Neural cell (in vitro differentiated cells): ENCODE data around the gene MYO7B. TPM values are rescaled to one million over a fixed set of nuclear protein-coding genes. Genes with fewer than 3 reads are reported as not detected.

ENCODE experiments used
- H2AFZ ChIP-seq: fragments of 200-600, 300-800 bp; sonication (generic), shearing (Covaris generic); 2 replicates; pipeline ENCODE4 v1.6.0; 2014; ENCODE audit warnings: low read depth, mild to moderate bottlenecking, antibody characterized with exemption, low read length, moderate library complexity
- H3F3A ChIP-seq: fragments of 200-600 bp; shearing (Covaris generic); 2 replicates; pipeline ENCODE4 v1.6.1; 2016; ENCODE audit warnings: mild to moderate bottlenecking, moderate library complexity, mixed read lengths, antibody characterized with exemption, low read length; ENCODE audit not compliant: insufficient read depth, poor library complexity, severe bottlenecking
- H3K27ac ChIP-seq: fragments of 200-600, 300-800 bp; sonication (generic), shearing (Covaris generic); 2 replicates; pipeline ENCODE4 v1.5.1; 2014; ENCODE audit warnings: mild to moderate bottlenecking, low read length, moderate library complexity
- H3K27me3 ChIP-seq: fragments of 300-800, 200-600 bp; sonication (generic), shearing (Covaris generic); 2 replicates; pipeline ENCODE4 v1.6.0; 2014; ENCODE audit warnings: mild to moderate bottlenecking, low read depth, low read length, moderate library complexity; ENCODE audit not compliant: insufficient read depth
- H3K36me3 ChIP-seq: fragments of 300-800, 200-600 bp; sonication (generic), shearing (Covaris generic); 2 replicates; pipeline ENCODE4 v1.5.1; 2014; ENCODE audit warnings: mild to moderate bottlenecking, antibody characterized with exemption, low read length, moderate library complexity; ENCODE audit not compliant: insufficient read depth
- H3K4me2 ChIP-seq: fragments of 300-800, 200-600 bp; sonication (generic), shearing (Covaris generic); 2 replicates; pipeline ENCODE4 v1.6.0; 2014; ENCODE audit warnings: mild to moderate bottlenecking, low read length
- H3K4me3 ChIP-seq: fragments of 300-800, 200-600 bp; sonication (generic), shearing (Covaris generic); 2 replicates; pipeline ENCODE4 v1.5.1; 2014; ENCODE audit warnings: mild to moderate bottlenecking, low read length, moderate library complexity
- H3K79me2 ChIP-seq: fragments of 200-600 bp; shearing (Covaris generic); replicated peaks from 2 replicates; pipeline ENCODE4 v1.6.0; 2014; ENCODE audit warnings: mild to moderate bottlenecking, low read length, moderate library complexity; ENCODE audit not compliant: insufficient read depth
- H3K9ac ChIP-seq: fragments of 300-800, 200-600 bp; sonication (generic), shearing (Covaris generic); 2 replicates; pipeline ENCODE4 v1.6.1; 2016; ENCODE audit warnings: mild to moderate bottlenecking, low read length, mixed read lengths
- H3K9me2 ChIP-seq: fragments of 200-600 bp; shearing (Covaris generic); 2 replicates; pipeline ENCODE4 v1.6.1; 2016; ENCODE audit warnings: mild to moderate bottlenecking, low read length, mixed read lengths; ENCODE audit not compliant: insufficient read depth
- H3K9me3 ChIP-seq: fragments of 200-600, 300-800 bp; sonication (generic), shearing (Covaris generic); 2 replicates; pipeline ENCODE4 v1.6.1; 2016; ENCODE audit warnings: mild to moderate bottlenecking, mixed run types, low read length, moderate library complexity, mixed read lengths
- H4K20me1 ChIP-seq: fragments of 200-600 bp; shearing (Covaris generic); 2 replicates; pipeline ENCODE4 v1.6.1; 2016; ENCODE audit warnings: mild to moderate bottlenecking, mixed run types; ENCODE audit not compliant: insufficient read depth
- CTCF ChIP-seq: fragments of 450-650 bp; IDR thresholded peaks from 2 replicates; pipeline ENCODE4 v1.5.1; 2014; ENCODE audit warnings: antibody characterized with exemption, mild to moderate bottlenecking, moderate library complexity; ENCODE audit not compliant: poor library complexity, severe bottlenecking
- EP300 ChIP-seq: fragments of 450-650 bp; conservative IDR thresholded peaks from 2 replicates; pipeline ENCODE4 v1.6.1; 2014; ENCODE audit warnings: antibody characterized with exemption, mild to moderate bottlenecking, moderate library complexity; ENCODE audit not compliant: poor library complexity, severe bottlenecking
- EZH2 ChIP-seq: fragments of 200-600, 300-800 bp; shearing (Covaris generic), sonication (generic); IDR thresholded peaks from 2 replicates; pipeline ENCODE4 v1.6.1; 2014; ENCODE audit warnings: antibody characterized with exemption, low read length, borderline replicate concordance, mild to moderate bottlenecking; ENCODE audit not compliant: insufficient read depth, poor library complexity, severe bottlenecking
- MXI1 ChIP-seq: fragments of 450-650 bp; conservative IDR thresholded peaks from 2 replicates; pipeline ENCODE4 v1.6.1; 2014; ENCODE audit warnings: antibody characterized with exemption, mild to moderate bottlenecking; ENCODE audit not compliant: poor library complexity, severe bottlenecking
- POLR2AphosphoS5 ChIP-seq: IDR thresholded peaks from 2 replicates; pipeline ENCODE4 v1.6.1; 2012
- RAD21 ChIP-seq: fragments of 450-650 bp; conservative IDR thresholded peaks from 2 replicates; pipeline ENCODE4 v1.6.1; 2014; ENCODE audit warnings: antibody characterized with exemption, mild to moderate bottlenecking, moderate library complexity
- SMC3 ChIP-seq: fragments of 450-650 bp; conservative IDR thresholded peaks from 2 replicates; pipeline ENCODE4 v1.6.1; 2014; ENCODE audit warnings: antibody characterized with exemption, mild to moderate bottlenecking, moderate library complexity; ENCODE audit not compliant: poor library complexity
- TAF1 ChIP-seq: IDR thresholded peaks from 2 replicates; pipeline ENCODE4 v1.6.1; 2012; ENCODE audit warnings: low read depth
- polyA plus RNA-seq: library from polyadenylated mRNA; depleted of rRNA; stranded (reverse); fragments of >200 nt; gene quantifications from 2 replicates; pipeline ENCODE4 v1.2.3, GENCODE V29; 2014
- TF ChIP-seq, protein P1 (sequence below): IDR thresholded peaks from 2 replicates; pipeline ENCODE4 v1.6.1; 2012; ENCODE audit warnings: borderline replicate concordance

Gene MYO7B
- polyA plus RNA-seq, 1 donor from 2014 or later, result 0.16 TPM

DNA sequence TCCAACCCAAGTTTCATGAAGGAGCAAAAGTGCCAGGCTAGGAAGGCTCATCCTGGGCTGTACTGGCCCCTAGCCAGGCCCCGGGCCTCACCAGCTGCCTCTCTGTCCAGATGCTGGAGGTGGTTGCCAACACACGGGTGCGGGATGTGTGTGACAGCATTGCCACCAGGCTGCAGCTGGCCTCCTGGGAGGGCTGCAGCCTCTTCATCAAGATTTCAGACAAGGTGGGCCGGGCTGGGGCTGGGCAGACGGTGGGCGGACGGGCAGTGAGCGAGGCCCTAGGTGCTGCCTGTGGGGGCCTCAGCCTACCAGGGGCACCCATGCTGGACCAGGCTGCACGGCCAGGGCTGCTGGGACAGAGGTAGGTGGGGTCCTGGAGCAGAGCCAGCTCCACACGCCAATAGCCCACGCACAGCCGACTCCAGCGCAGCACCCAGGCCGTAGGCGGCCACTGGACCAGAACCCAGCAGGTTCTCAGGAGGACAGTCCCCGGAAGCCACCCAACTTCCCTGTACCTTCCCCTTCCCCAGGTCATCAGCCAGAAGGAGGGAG is 98.7 kb downstream of the MYO7B start:
- Histone ChIP-seq H3K9me2 (no peaks in the 10 kb centered on the region), H3K36me3 (no peaks in the 10 kb centered on the region)

DNA sequence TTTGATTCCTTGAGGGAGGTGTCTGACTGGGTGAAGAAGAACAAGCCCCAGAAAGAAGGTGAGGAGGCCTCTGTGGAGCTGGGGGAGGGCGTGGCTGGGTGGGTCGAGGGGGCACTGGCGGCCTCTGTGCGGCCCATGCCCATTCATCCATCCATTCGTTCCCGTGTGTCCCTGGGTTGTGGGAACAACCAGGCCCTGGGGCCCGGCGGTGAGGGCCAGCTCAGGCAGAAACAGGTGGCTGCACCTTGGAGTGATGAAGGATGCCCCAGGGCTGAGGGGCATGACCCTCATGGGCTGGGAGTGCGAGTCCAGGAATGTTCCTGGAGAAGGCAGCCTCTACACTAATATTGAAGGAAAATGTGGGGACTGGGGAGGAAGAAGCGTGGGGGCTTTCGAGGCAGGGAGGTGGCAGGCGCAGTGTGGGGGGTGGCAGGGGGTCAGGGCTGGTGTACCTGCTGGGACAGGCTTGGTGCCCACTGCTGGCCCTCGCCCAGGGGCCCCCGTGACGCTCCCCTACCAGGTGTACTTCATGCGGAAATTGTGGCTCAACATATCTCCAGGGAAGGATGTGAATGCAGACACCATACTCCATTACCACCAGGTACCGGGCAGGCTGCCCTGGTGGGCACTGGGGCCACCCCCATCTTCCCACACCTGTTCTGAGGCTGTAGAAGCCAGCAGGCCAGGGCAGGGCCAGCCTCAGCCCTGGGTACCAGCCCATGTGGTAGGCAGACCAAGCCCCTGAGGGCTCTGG is 99.3 kb downstream of the MYO7B start:
- H3K9me3 ChIP-seq, result no peaks in the 10 kb centered on the region
- no peak overlapping the region for H3K4me3 ChIP-seq
- no peaks in the 10 kb centered on the region for H4K20me1 ChIP-seq
- H3K36me3 ChIP-seq, result no peaks in the 10 kb centered on the region
- H3K4me2 ChIP-seq, result no peak overlapping the region
- H3K27ac ChIP-seq, result no peak overlapping the region
- no peaks in the 10 kb centered on the region for H3K27me3 ChIP-seq
- no peak overlapping the region for H3K9ac ChIP-seq
- no peaks in the 10 kb centered on the region for H3K79me2 ChIP-seq
- H3F3A ChIP-seq, result no peaks in the 10 kb centered on the region
- no peak overlapping the region for H2AFZ ChIP-seq
- H3K9me2 ChIP-seq, result no peaks in the 10 kb centered on the region
- TF ChIP-seq EP300 (no peak), MXI1 (no peak), POLR2AphosphoS5 (no peak), TAF1 (no peak), CTCF (no peak), SMC3 (no peak)
- TF ChIP-seq, protein P1, sequence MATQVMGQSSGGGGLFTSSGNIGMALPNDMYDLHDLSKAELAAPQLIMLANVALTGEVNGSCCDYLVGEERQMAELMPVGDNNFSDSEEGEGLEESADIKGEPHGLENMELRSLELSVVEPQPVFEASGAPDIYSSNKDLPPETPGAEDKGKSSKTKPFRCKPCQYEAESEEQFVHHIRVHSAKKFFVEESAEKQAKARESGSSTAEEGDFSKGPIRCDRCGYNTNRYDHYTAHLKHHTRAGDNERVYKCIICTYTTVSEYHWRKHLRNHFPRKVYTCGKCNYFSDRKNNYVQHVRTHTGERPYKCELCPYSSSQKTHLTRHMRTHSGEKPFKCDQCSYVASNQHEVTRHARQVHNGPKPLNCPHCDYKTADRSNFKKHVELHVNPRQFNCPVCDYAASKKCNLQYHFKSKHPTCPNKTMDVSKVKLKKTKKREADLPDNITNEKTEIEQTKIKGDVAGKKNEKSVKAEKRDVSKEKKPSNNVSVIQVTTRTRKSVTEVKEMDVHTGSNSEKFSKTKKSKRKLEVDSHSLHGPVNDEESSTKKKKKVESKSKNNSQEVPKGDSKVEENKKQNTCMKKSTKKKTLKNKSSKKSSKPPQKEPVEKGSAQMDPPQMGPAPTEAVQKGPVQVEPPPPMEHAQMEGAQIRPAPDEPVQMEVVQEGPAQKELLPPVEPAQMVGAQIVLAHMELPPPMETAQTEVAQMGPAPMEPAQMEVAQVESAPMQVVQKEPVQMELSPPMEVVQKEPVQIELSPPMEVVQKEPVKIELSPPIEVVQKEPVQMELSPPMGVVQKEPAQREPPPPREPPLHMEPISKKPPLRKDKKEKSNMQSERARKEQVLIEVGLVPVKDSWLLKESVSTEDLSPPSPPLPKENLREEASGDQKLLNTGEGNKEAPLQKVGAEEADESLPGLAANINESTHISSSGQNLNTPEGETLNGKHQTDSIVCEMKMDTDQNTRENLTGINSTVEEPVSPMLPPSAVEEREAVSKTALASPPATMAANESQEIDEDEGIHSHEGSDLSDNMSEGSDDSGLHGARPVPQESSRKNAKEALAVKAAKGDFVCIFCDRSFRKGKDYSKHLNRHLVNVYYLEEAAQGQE, result no peak

More for the DNA sequence above, 98.7 kb downstream of the MYO7B start:
- no peaks in the 10 kb centered on the region for H3K27me3 ChIP-seq
- H3K9me3 ChIP-seq, result no peaks in the 10 kb centered on the region
- H2AFZ ChIP-seq, result no peak overlapping the region
- H3K79me2 ChIP-seq, result no peaks in the 10 kb centered on the region
- H3K4me3 ChIP-seq, result no peak overlapping the region
- H3K4me2 ChIP-seq, result no peak overlapping the region
- no peaks in the 10 kb centered on the region for H3F3A ChIP-seq
- no peak overlapping the region for H3K27ac ChIP-seq
- TF ChIP-seq POLR2AphosphoS5 (no peak), CTCF (no peak), EZH2 (no peak), RAD21 (no peak), TAF1 (no peak), MXI1 (no peak), EP300 (no peak), SMC3 (no peak)
- TF ChIP-seq, protein P1, result no peak
- H4K20me1 ChIP-seq, result no peaks in the 10 kb centered on the region
- H3K9ac ChIP-seq, result no peak overlapping the region
